Measurements from ENCODE around the gene SPIRE2. TPM values are rescaled to one million over a fixed set of nuclear protein-coding genes. Genes with fewer than 3 reads are reported as not detected.
"Not testable (repeated sequence)": the region's sequence is repeated elsewhere in the genome, so short reads cannot be mapped to it uniquely, and the experiment has no call there.

Gene SPIRE2
- total and polyA plus RNA-seq, 2 donors (not counting 1 experiment from before 2014, with no cell fraction given), result 0.59 to 3.8 TPM

GRCh38 chr16:89913408-89914387 lies 85.4 kb downstream of the SPIRE2 start:
- Histone ChIP-seq H3K9ac (ENCODE audit: insufficient read depth, low read length) (no peak overlapping the region), H2AFZ (ENCODE audit: low read length) (no peak overlapping the region), H3K4me1 (ENCODE audit: control insufficient read depth, extremely low read depth, insufficient read depth, low read length) (peaks cover 8% of the 10 kb centered on the region), H3K27ac (ENCODE audit: insufficient read depth, low read length) (no peak overlapping the region), H4K20me1 (ENCODE audit: control insufficient read depth, extremely low read depth, insufficient read depth, low read length) (no peaks in the 10 kb centered on the region), H3K79me2 (ENCODE audit: control insufficient read depth, insufficient read depth, low read length) (no peaks in the 10 kb centered on the region), H3K4me2 (ENCODE audit: extremely low read depth, insufficient read depth, low read length) (no peak overlapping the region), H3K4me3 (replicated peaks in 1 of 4; ENCODE audit: control extremely low read depth in 1 of 4, insufficient read depth in 1 of 4, low read depth in 3 of 4, low read length in 4 of 4) (no peak overlapping the region), H3K36me3 (ENCODE audit: control insufficient read depth, insufficient read depth, low read length) (peaks cover 29% of the 10 kb centered on the region), H3K9me3 (ENCODE audit: control insufficient read depth, insufficient read depth, low read depth, low read length) (no peaks in the 10 kb centered on the region), H3K27me3 (ENCODE audit: control insufficient read depth, insufficient read depth, low read length) (no peaks in the 10 kb centered on the region)
- TF ChIP-seq, protein P1, sequence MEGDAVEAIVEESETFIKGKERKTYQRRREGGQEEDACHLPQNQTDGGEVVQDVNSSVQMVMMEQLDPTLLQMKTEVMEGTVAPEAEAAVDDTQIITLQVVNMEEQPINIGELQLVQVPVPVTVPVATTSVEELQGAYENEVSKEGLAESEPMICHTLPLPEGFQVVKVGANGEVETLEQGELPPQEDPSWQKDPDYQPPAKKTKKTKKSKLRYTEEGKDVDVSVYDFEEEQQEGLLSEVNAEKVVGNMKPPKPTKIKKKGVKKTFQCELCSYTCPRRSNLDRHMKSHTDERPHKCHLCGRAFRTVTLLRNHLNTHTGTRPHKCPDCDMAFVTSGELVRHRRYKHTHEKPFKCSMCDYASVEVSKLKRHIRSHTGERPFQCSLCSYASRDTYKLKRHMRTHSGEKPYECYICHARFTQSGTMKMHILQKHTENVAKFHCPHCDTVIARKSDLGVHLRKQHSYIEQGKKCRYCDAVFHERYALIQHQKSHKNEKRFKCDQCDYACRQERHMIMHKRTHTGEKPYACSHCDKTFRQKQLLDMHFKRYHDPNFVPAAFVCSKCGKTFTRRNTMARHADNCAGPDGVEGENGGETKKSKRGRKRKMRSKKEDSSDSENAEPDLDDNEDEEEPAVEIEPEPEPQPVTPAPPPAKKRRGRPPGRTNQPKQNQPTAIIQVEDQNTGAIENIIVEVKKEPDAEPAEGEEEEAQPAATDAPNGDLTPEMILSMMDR (conservative IDR thresholded peaks at IDR 0.05 in 1 of 2, IDR thresholded peaks at IDR 0.05 in 1 of 2; ENCODE audit: low read depth in 1 of 2, low read length in 2 of 2), result no peak
- no peak for TF ChIP-seq EZH2 (IDR thresholded peaks at IDR 0.05; ENCODE audit: low read length, missing control alignments)
- DNase-seq (ENCODE audit: low read depth in 2 of 2), result no peak

GRCh38 chr16:89914642-89915285 lies 86.5 kb downstream of the SPIRE2 start:
- H2AFZ ChIP-seq (ENCODE audit: low read length); H3K4me2 ChIP-seq (ENCODE audit: extremely low read depth, insufficient read depth, low read length); H3K4me1 ChIP-seq (ENCODE audit: control insufficient read depth, extremely low read depth, insufficient read depth, low read length); H3K79me2 ChIP-seq (ENCODE audit: control insufficient read depth, insufficient read depth, low read length); H3K9ac ChIP-seq (ENCODE audit: insufficient read depth, low read length); H3K27me3 ChIP-seq (ENCODE audit: control insufficient read depth, insufficient read depth, low read length); H3K27ac ChIP-seq (ENCODE audit: insufficient read depth, low read length); H4K20me1 ChIP-seq (ENCODE audit: control insufficient read depth, extremely low read depth, insufficient read depth, low read length); H3K4me3 ChIP-seq (replicated peaks in 1 of 4; ENCODE audit: control extremely low read depth in 1 of 4, insufficient read depth in 1 of 4, low read depth in 3 of 4, low read length in 4 of 4); DNase-seq (ENCODE audit: low read depth in 2 of 2); H3K9me3 ChIP-seq (ENCODE audit: control insufficient read depth, insufficient read depth, low read depth, low read length): not testable (repeated sequence)
- H3K36me3 ChIP-seq (ENCODE audit: control insufficient read depth, insufficient read depth, low read length), result peaks cover 27% of the 10 kb centered on the region

GRCh38 chr16:89915303-89916232 lies 87.3 kb downstream of the SPIRE2 start:
- no peaks in the 10 kb centered on the region for H3K9me3 ChIP-seq (ENCODE audit: control insufficient read depth, insufficient read depth, low read depth, low read length)
- no peak for TF ChIP-seq EZH2 (IDR thresholded peaks at IDR 0.05; ENCODE audit: low read length, missing control alignments)
- TF ChIP-seq, protein P1 (conservative IDR thresholded peaks at IDR 0.05 in 1 of 2, IDR thresholded peaks at IDR 0.05 in 1 of 2; ENCODE audit: low read depth in 1 of 2, low read length in 2 of 2), result no peak
- no peaks in the 10 kb centered on the region for H4K20me1 ChIP-seq (ENCODE audit: control insufficient read depth, extremely low read depth, insufficient read depth, low read length)
- H3K4me2 ChIP-seq (ENCODE audit: extremely low read depth, insufficient read depth, low read length), result no peak overlapping the region
- H3K4me1 ChIP-seq (ENCODE audit: control insufficient read depth, extremely low read depth, insufficient read depth, low read length), result peaks cover 9% of the 10 kb centered on the region
- peaks cover 19% of the 10 kb centered on the region for H3K36me3 ChIP-seq (ENCODE audit: control insufficient read depth, insufficient read depth, low read length)
- H3K27me3 ChIP-seq (ENCODE audit: control insufficient read depth, insufficient read depth, low read length), result no peaks in the 10 kb centered on the region
- H3K79me2 ChIP-seq (ENCODE audit: control insufficient read depth, insufficient read depth, low read length), result no peaks in the 10 kb centered on the region
- H3K4me3 ChIP-seq (replicated peaks in 1 of 4; ENCODE audit: control extremely low read depth in 1 of 4, insufficient read depth in 1 of 4, low read depth in 3 of 4, low read length in 4 of 4), result no peak overlapping the region
- no peak for DNase-seq (ENCODE audit: low read depth in 2 of 2)
- H3K9ac ChIP-seq (ENCODE audit: insufficient read depth, low read length), result no peak overlapping the region
- H2AFZ ChIP-seq (ENCODE audit: low read length), result no peak overlapping the region
- no peak overlapping the region for H3K27ac ChIP-seq (ENCODE audit: insufficient read depth, low read length)

Measured in fibroblast of lung (primary cell).